ENCODE measurements around the gene GNG13. TPM values are rescaled to one million over a fixed set of nuclear protein-coding genes. Genes with fewer than 3 reads are reported as not detected.

The GNG13 gene
- total RNA-seq, 1 experiment from 2014 or later: not detected

DNA sequence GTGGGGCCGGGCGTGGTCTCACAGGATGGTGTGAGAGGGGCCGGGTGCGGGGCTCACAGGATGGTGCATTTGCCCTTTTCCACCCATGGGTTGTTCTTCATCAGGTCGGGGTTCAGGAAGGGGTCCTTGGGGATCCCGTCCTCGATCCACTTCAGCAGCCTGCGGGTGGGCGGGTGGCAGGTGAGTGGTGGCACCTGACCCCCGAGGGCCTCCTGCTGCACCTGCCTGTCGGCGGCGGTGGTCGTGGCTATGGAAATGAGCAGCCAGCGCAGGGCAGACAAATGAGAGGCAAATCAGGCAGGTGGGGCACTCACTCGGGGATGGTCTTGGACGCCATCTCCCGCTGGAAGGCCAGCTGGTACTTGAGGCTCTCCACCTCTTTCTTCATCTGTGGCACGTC, 1.9 kb downstream of the GNG13 start:
- DNase-seq: no peak
- peaks cover 42% of the 10 kb centered on the region for H3K27me3 Mint-ChIP-seq (ENCODE audit: low read depth)

More for the DNA sequence above, 1.9 kb downstream of the GNG13 start:
- no peak overlapping the region for H2AK5ac ChIP-seq (ENCODE audit: insufficient read length, low read length)
- no peak overlapping the region for H3K9ac ChIP-seq (ENCODE audit: extremely low read depth, insufficient read length, low read length)
- H4K91ac ChIP-seq (ENCODE audit: insufficient read length, low read depth, low read length): no peak overlapping the region
- H3K18ac ChIP-seq (ENCODE audit: insufficient read length, low read depth, low read length): no peak overlapping the region
- H3K4ac ChIP-seq (ENCODE audit: low read depth, low read length): no peak overlapping the region
- H4K8ac ChIP-seq (replicated peaks; ENCODE audit: insufficient read length, low read depth, low read length): no peak overlapping the region
- H3K4me1 ChIP-seq (ENCODE audit: insufficient read depth, low read length): no peaks in the 10 kb centered on the region
- H3K56ac ChIP-seq (ENCODE audit: insufficient read length, low read depth, low read length): no peak overlapping the region
- Mint-ChIP-seq H3K36me3 (ENCODE audit: insufficient read depth in 1 of 3, low read depth in 3 of 3) (peaks cover 13 to 28% (median 21%) of the 10 kb centered on the region in 3 experiments; a peak in 6 of 7 replicates), H3K4me3 (no peak overlapping the region), H3K9me3 (peaks cover 0 to 3% of the 10 kb centered on the region in 2 experiments; a peak in 1 of 5 replicates), H3K27ac (no peak overlapping the region), H3K4me1 (no peaks in the 10 kb centered on the region)
- no peaks in the 10 kb centered on the region; the same call in 1 of the 2 replicates for H3K27me3 ChIP-seq (ENCODE audit: insufficient read depth, low read length)
- H2AFZ ChIP-seq (ENCODE audit: low read length): no peak overlapping the region
- H3K79me1 ChIP-seq (ENCODE audit: insufficient read depth, low read depth, low read length, poor library complexity, severe bottlenecking): no peaks in the 10 kb centered on the region
- no peak overlapping the region for H4K5ac ChIP-seq (ENCODE audit: insufficient read length, low read depth, low read length)
- H2BK15ac ChIP-seq (ENCODE audit: low read depth, low read length): no peak overlapping the region
- H4K20me1 ChIP-seq (ENCODE audit: control insufficient read depth, insufficient read depth, insufficient read length): no peaks in the 10 kb centered on the region
- H3K79me2 ChIP-seq (ENCODE audit: insufficient read depth, low read length): no peaks in the 10 kb centered on the region
- H3K23me2 ChIP-seq (ENCODE audit: insufficient read length, low read depth, low read length, poor library complexity, severe bottlenecking): peaks cover 4% of the 10 kb centered on the region
- H3K23ac ChIP-seq (ENCODE audit: insufficient read length, low read depth, low read length): no peak overlapping the region
- H3K4me2 ChIP-seq (ENCODE audit: insufficient read depth, insufficient read length, low read length): no peak overlapping the region
- no peak overlapping the region for H3T11ph ChIP-seq (ENCODE audit: low read length)
- WGBS (ENCODE audit: extremely low coverage, insufficient read length, low lambda C conversion rate): no CpG with 5 or more reads among the region's 19 CpGs
- H2BK12ac ChIP-seq (ENCODE audit: insufficient read length, low read depth, low read length): no peak overlapping the region
- TF ChIP-seq, protein P1, sequence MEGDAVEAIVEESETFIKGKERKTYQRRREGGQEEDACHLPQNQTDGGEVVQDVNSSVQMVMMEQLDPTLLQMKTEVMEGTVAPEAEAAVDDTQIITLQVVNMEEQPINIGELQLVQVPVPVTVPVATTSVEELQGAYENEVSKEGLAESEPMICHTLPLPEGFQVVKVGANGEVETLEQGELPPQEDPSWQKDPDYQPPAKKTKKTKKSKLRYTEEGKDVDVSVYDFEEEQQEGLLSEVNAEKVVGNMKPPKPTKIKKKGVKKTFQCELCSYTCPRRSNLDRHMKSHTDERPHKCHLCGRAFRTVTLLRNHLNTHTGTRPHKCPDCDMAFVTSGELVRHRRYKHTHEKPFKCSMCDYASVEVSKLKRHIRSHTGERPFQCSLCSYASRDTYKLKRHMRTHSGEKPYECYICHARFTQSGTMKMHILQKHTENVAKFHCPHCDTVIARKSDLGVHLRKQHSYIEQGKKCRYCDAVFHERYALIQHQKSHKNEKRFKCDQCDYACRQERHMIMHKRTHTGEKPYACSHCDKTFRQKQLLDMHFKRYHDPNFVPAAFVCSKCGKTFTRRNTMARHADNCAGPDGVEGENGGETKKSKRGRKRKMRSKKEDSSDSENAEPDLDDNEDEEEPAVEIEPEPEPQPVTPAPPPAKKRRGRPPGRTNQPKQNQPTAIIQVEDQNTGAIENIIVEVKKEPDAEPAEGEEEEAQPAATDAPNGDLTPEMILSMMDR (conservative IDR thresholded peaks at IDR 0.05): no peak
- no peak overlapping the region for H3K27ac ChIP-seq (ENCODE audit: insufficient read length, low read depth, low read length)
- no peak overlapping the region for H2BK20ac ChIP-seq (ENCODE audit: low read depth, low read length, poor library complexity, severe bottlenecking)
- H2BK120ac ChIP-seq (ENCODE audit: low read depth, low read length, poor library complexity, severe bottlenecking): no peak overlapping the region
- no peaks in the 10 kb centered on the region for H3K9me3 ChIP-seq (ENCODE audit: control insufficient read depth, low read depth, low read length)
- no peak overlapping the region for H2BK5ac ChIP-seq (ENCODE audit: insufficient read length, low read length)
- H3K14ac ChIP-seq (ENCODE audit: insufficient read depth, low read length): no peak overlapping the region
